GM12874 (cell line): Measurements from ENCODE around the gene SLC2A1.

Source experiments
- TF ChIP-seq, protein P1 (sequence below): IDR thresholded peaks from 2 replicates; pipeline ENCODE4 v1.5.1; 2011; ENCODE audit warnings: low read depth, mild to moderate bottlenecking, control low read depth, low read length, moderate library complexity; ENCODE audit not compliant: insufficient read depth

The SLC2A1 gene

GRCh38 chr1:42936309-42937078 is 22.2 kb downstream of the SLC2A1 start:
- TF ChIP-seq, protein P1, sequence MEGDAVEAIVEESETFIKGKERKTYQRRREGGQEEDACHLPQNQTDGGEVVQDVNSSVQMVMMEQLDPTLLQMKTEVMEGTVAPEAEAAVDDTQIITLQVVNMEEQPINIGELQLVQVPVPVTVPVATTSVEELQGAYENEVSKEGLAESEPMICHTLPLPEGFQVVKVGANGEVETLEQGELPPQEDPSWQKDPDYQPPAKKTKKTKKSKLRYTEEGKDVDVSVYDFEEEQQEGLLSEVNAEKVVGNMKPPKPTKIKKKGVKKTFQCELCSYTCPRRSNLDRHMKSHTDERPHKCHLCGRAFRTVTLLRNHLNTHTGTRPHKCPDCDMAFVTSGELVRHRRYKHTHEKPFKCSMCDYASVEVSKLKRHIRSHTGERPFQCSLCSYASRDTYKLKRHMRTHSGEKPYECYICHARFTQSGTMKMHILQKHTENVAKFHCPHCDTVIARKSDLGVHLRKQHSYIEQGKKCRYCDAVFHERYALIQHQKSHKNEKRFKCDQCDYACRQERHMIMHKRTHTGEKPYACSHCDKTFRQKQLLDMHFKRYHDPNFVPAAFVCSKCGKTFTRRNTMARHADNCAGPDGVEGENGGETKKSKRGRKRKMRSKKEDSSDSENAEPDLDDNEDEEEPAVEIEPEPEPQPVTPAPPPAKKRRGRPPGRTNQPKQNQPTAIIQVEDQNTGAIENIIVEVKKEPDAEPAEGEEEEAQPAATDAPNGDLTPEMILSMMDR = no peak

DNA sequence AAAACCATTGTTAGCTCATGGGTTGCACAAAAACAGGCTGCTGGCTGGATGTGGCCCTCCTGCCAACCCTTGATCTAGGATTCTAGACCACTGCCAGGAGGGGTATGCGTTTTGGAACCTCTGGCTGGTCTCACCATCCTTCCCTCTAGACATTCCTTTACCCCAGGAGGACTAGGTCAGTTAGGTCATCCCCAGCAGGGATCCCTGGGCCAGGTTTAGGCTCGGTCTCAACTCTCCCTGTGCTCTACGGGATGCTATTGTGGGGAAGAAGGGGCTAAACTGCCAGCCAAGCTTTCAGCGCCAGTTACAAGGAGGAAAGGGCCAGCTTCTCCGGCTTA is 22.7 kb downstream of the SLC2A1 start:
- TF ChIP-seq, protein P1 = no peak

DNA sequence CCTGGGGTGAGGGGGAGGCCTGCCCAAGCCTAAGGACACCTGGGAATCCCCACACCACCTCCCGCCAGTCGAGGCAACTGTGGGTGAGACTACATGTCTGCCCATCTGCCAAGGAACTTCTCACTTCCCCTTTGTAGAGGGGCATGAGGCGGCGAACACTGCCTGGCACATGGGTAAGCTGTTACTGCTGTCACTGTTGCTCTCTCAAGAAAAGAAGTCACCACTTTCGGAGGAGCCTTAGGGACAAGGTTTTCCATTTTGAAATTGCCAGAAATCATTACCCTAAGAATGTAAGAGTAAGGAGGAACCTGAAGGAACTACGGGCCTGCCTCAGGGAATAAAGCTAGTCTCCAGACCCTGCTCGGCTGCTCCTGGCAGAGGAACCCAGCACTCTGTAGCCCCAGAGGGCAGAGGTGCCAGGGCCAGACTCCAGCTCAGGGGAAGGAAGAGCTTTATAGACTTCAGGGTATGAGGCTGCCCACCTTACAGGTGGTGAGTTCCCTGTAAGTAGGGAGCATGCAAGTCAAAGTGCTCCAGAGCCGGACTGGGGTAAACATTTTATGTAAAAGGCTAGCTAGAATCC is 23.3 kb downstream of the SLC2A1 start:
- TF ChIP-seq, protein P1 = no peak

GRCh38 chr1:42934541-42935312 is 23.9 kb downstream of the SLC2A1 start:
- TF ChIP-seq, protein P1 = no peak

GRCh38 chr1:42933610-42934491 is 24.8 kb downstream of the SLC2A1 start:
- TF ChIP-seq, protein P1 = no peak

DNA sequence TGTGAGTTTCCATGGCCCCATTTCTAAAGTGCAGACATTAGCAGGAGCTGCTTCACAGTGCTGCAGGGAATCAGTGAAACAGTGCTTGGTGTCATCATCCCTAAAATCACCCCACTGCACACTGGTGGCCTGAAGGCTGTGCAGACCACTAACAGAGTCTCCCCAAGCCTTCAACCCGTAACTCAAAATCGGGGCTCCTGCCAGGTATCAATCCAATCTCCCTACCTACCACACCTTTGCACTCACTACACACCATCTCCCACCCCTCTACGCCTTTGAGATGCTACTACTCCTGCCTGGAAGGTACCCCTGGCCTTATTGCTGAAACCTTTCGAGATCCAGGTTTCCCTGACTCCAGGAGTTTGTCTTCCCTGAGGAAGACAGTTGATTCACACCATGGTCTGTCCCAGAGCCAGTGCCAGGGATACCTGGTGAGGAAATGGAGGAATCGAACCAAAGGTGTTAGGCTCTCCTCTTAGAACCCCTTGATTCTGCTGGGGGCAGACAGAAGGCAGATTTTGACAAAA is 25.5 kb downstream of the SLC2A1 start:
- TF ChIP-seq, protein P1 = no peak
